HEK293T (cell line): Measurements from ENCODE around the gene IRF8.

ENCODE experiments used
- ARNT ChIP-seq: fragments of 450-650 bp; IDR thresholded peaks from 2 replicates; pipeline ENCODE4 v1.6.1; 2017; ENCODE audit warnings: mild to moderate bottlenecking
- BHLHE40 ChIP-seq: fragments of 450-650 bp; IDR thresholded peaks from 2 replicates; pipeline ENCODE4 v1.6.1; 2016; ENCODE audit warnings: mild to moderate bottlenecking, moderate library complexity, borderline replicate concordance
- ELF4 ChIP-seq: fragments of 450-650 bp; IDR thresholded peaks from 2 replicates; pipeline ENCODE4 v1.6.1; 2017; ENCODE audit warnings: antibody characterized with exemption
- FOXA1 ChIP-seq: fragments of 450-650 bp; IDR thresholded peaks from 2 replicates; pipeline ENCODE4 v1.6.1; 2016; ENCODE audit warnings: mild to moderate bottlenecking
- FOXK2 ChIP-seq: fragments of 450-650 bp; IDR thresholded peaks from 2 replicates; pipeline ENCODE4 v1.6.1; 2016; ENCODE audit warnings: mild to moderate bottlenecking
- FOXM1 ChIP-seq: fragments of 450-650 bp; IDR thresholded peaks from 2 replicates; pipeline ENCODE4 v1.6.1; 2017; ENCODE audit warnings: mild to moderate bottlenecking, borderline replicate concordance
- HDGF ChIP-seq: fragments of 450-650 bp; IDR thresholded peaks from 2 replicates; pipeline ENCODE4 v1.6.1; 2017; ENCODE audit warnings: antibody characterized with exemption, borderline replicate concordance
- L3MBTL2 ChIP-seq: fragments of 450-650 bp; conservative IDR thresholded peaks from 2 replicates; pipeline ENCODE4 v1.6.1; 2016; ENCODE audit warnings: mild to moderate bottlenecking
- LEF1 ChIP-seq: fragments of 450-650 bp; IDR thresholded peaks from 2 replicates; pipeline ENCODE4 v1.6.1; 2017; ENCODE audit warnings: mild to moderate bottlenecking, borderline replicate concordance
- NFRKB ChIP-seq: fragments of 450-650 bp; IDR thresholded peaks from 2 replicates; pipeline ENCODE4 v1.6.1; 2016; ENCODE audit warnings: mild to moderate bottlenecking, moderate library complexity
- SP1 ChIP-seq: fragments of 450-650 bp; IDR thresholded peaks from 2 replicates; pipeline ENCODE4 v1.6.1; 2017
- SUZ12 ChIP-seq: fragments of 450-650 bp; IDR thresholded peaks from 2 replicates; pipeline ENCODE4 v1.6.1; 2016; ENCODE audit warnings: mild to moderate bottlenecking
- TARDBP ChIP-seq: fragments of 450-650 bp; IDR thresholded peaks from 2 replicates; pipeline ENCODE4 v1.6.1; 2016

- no peak for TF ChIP-seq TARDBP
- no peak for TF ChIP-seq ELF4
- no peak for TF ChIP-seq SUZ12
- TF ChIP-seq HDGF: no peak
- no peak for TF ChIP-seq FOXK2
- TF ChIP-seq BHLHE40: no peak
- no peak for TF ChIP-seq FOXA1
- no peak for TF ChIP-seq SP1
- no peak for TF ChIP-seq FOXM1
- no peak for TF ChIP-seq NFRKB
- TF ChIP-seq LEF1: no peak
- TF ChIP-seq ARNT: no peak
- no peak for TF ChIP-seq L3MBTL2
Measured at GRCh38 chr16:85854935-85855334, 44.0 kb upstream of the IRF8 start.
